Measurements from ENCODE around the gene STIMATE.

STIMATE gene

GRCh38 chr3:52865994-52866393, 31.4 kb downstream of the STIMATE start:
- DNase-seq, result no peak

- no peak for DNase-seq
Observed at GRCh38 chr3:52860424-52860768, 37.0 kb downstream of the STIMATE start.

- no peak for DNase-seq
Observed at GRCh38 chr3:52859686-52860423, 37.5 kb downstream of the STIMATE start.

GRCh38 chr3:52857864-52858263, 39.5 kb downstream of the STIMATE start:
- no peak for DNase-seq

- no peak for DNase-seq
Observed at GRCh38 chr3:52857133-52857532, 40.2 kb downstream of the STIMATE start.

- no peak for DNase-seq
Observed at GRCh38 chr3:52856666-52857065, 40.7 kb downstream of the STIMATE start.

GRCh38 chr3:52854013-52854412, 43.3 kb downstream of the STIMATE start:
- no peak for DNase-seq

GRCh38 chr3:52852419-52852818, 44.9 kb downstream of the STIMATE start:
- no peak for DNase-seq

- DNase-seq, result no peak
Observed at GRCh38 chr3:52851348-52851747, 46.0 kb downstream of the STIMATE start.

- no peak for DNase-seq
Observed at GRCh38 chr3:52849656-52850055, 47.7 kb downstream of the STIMATE start.

GRCh38 chr3:52848617-52849016, 48.7 kb downstream of the STIMATE start:
- no peak for DNase-seq

GRCh38 chr3:52847726-52848125, 49.6 kb downstream of the STIMATE start:
- DNase-seq, result no peak

- no peak for DNase-seq
Observed at GRCh38 chr3:52847241-52847640, 50.1 kb downstream of the STIMATE start.

- no peak for DNase-seq
Observed at GRCh38 chr3:52846432-52846965, 50.8 kb downstream of the STIMATE start.

- no peak for DNase-seq
Observed at GRCh38 chr3:52845691-52846431, 51.5 kb downstream of the STIMATE start.

GRCh38 chr3:52845157-52845556, 52.2 kb downstream of the STIMATE start:
- DNase-seq, result peak; percentile 44

GRCh38 chr3:52844290-52844975, 52.9 kb downstream of the STIMATE start:
- no peak for DNase-seq

GRCh38 chr3:52843881-52844280, 53.5 kb downstream of the STIMATE start:
- DNase-seq, result no peak

- DNase-seq, result no peak
Observed at GRCh38 chr3:52843108-52843865, 54.1 kb downstream of the STIMATE start.

- no peak for DNase-seq
Observed at GRCh38 chr3:52842424-52842823, 54.9 kb downstream of the STIMATE start.

- DNase-seq, result no peak
Observed at GRCh38 chr3:52841981-52842340, 55.4 kb downstream of the STIMATE start.

GRCh38 chr3:52841211-52841980, 56.0 kb downstream of the STIMATE start:
- DNase-seq, result no peak
